Activated B cell treated with CpG ODN at 0.5 μM for 24 hours (primary cell): ENCODE measurements around the gene ADCK1. TPM values are rescaled to one million over a fixed set of nuclear protein-coding genes. Genes with fewer than 3 reads are reported as not detected.

ENCODE experiments used
- ATAC-seq: fragments of 200-7000 bp; cut with Tn5 transposase; one replicate; pipeline ENCODE4 v1.10.0; 2021; ENCODE audit warnings: low read depth, mild to moderate bottlenecking, moderate library complexity
- CTCF ChIA-PET: fragments of 350-600 bp; sonication (Branson Sonifier 250); formaldehyde crosslinking; loops from one replicate; lab custom pipeline; 2021; ENCODE audit warnings: antibody characterized with exemption; lab: Charles Lee
- POLR2A ChIA-PET: fragments of 350-600 bp; sonication (Branson Sonifier 250); formaldehyde crosslinking; loops from one replicate; lab custom pipeline; 2021; ENCODE audit warnings: antibody characterized with exemption; lab: Charles Lee
- DNase-seq: peaks from one replicate; pipeline ENCODE4 v3.0.0; 2022
- H3K27ac Mint-ChIP-seq: one replicate; pipeline ENCODE4 v1.8.0; 2020; ENCODE audit warnings: mixed read lengths
- H3K27me3 Mint-ChIP-seq: one replicate; pipeline ENCODE4 v1.8.0; 2021; ENCODE audit warnings: mixed read lengths
- H3K36me3 Mint-ChIP-seq: one replicate; pipeline ENCODE4 v1.8.0; 2021; ENCODE audit warnings: low read depth, mixed read lengths
- H3K4me1 Mint-ChIP-seq: one replicate; pipeline ENCODE4 v1.8.0; 2021; ENCODE audit warnings: mixed read lengths
- H3K4me3 Mint-ChIP-seq: one replicate; pipeline ENCODE4 v1.8.0; 2020; ENCODE audit warnings: mild to moderate bottlenecking, mixed read lengths
- H3K9me3 Mint-ChIP-seq: one replicate; pipeline ENCODE4 v1.8.0; 2020; ENCODE audit warnings: mixed read lengths
- intact Hi-C: fragments of 100-400 bp; cut with micrococcal nuclease; formaldehyde crosslinking; loops from one replicate; pipeline ENCODE4 v1.15.1; 2024
- total RNA-seq: library from RNA; stranded (reverse); gene quantifications from 2 replicates; pipeline ENCODE4 v1.2.3, GENCODE V29; 2022
- TF ChIP-seq, protein P1 (sequence below): fragments of 200-600 bp; IDR thresholded peaks from one replicate; pipeline ENCODE4 v1.8.0; 2022; ENCODE audit warnings: antibody characterized with exemption, mild to moderate bottlenecking

ADCK1 gene
- total RNA-seq, 1 donor from 2014 or later: 8.6 TPM

DNA sequence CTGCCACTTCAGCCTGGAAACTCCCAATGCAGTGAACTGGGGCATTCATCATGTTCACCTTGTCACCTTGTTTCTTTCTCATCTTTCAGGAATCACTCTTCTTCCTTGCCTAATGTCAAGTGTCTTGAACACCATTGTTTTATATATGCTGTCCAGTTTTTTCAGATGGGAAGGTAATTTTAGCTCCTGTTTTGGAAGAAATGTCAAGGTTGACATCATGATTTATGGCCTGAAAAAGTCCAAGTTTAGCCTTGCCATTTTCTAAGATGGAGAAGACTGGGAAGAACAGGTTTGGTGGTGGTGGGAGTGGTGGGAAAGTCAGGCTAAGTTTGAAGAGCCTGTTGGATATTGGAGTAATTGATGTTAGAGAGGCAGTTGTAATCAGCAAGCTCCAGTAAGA is 54.0 kb downstream of the ADCK1 start:
- H3K27me3 Mint-ChIP-seq: no peaks in the 10 kb centered on the region
- H3K27ac Mint-ChIP-seq: no peak overlapping the region
- intact Hi-C loops: no loop called here
- peaks cover 12% of the 10 kb centered on the region for H3K36me3 Mint-ChIP-seq
- no peak overlapping the region for H3K4me3 Mint-ChIP-seq
- H3K9me3 Mint-ChIP-seq: peaks cover 2% of the 10 kb centered on the region
- POLR2A ChIA-PET: no interaction called here
- no peak for ATAC-seq
- DNase-seq: no peak
- TF ChIP-seq, protein P1, sequence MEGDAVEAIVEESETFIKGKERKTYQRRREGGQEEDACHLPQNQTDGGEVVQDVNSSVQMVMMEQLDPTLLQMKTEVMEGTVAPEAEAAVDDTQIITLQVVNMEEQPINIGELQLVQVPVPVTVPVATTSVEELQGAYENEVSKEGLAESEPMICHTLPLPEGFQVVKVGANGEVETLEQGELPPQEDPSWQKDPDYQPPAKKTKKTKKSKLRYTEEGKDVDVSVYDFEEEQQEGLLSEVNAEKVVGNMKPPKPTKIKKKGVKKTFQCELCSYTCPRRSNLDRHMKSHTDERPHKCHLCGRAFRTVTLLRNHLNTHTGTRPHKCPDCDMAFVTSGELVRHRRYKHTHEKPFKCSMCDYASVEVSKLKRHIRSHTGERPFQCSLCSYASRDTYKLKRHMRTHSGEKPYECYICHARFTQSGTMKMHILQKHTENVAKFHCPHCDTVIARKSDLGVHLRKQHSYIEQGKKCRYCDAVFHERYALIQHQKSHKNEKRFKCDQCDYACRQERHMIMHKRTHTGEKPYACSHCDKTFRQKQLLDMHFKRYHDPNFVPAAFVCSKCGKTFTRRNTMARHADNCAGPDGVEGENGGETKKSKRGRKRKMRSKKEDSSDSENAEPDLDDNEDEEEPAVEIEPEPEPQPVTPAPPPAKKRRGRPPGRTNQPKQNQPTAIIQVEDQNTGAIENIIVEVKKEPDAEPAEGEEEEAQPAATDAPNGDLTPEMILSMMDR: no peak
- CTCF ChIA-PET: no interaction called here
- H3K4me1 Mint-ChIP-seq: no peaks in the 10 kb centered on the region

DNA sequence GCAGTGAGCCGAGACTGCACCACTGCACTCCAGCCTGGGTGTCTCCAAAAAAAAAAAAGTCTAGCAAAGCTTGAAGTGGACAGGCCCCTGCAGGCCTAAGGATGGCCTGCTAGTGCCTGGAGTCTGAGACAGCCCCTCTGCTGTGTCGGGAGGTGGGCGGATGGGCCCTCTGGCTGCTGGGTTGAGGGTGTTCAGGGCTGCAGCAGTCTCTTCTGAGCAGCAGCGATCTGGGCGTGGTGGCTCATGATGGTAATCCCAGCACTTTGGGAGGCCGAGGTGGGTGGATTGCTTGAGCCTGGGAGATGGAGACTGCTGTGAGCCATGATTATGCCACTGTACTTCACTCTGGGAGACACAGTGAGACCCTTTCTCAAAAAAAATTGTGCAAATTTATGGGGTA is 57.0 kb downstream of the ADCK1 start:
- Mint-ChIP-seq H3K9me3 (peaks cover 2% of the 10 kb centered on the region), H3K4me1 (no peaks in the 10 kb centered on the region), H3K4me3 (no peak overlapping the region), H3K27me3 (no peaks in the 10 kb centered on the region), H3K36me3 (peaks cover 17% of the 10 kb centered on the region), H3K27ac (no peak overlapping the region)
- ChIA-PET POLR2A (no interaction called here), CTCF (no interaction called here)
- ATAC-seq: no peak
- TF ChIP-seq, protein P1: no peak
- intact Hi-C loops: no loop called here
- DNase-seq: no peak

DNA sequence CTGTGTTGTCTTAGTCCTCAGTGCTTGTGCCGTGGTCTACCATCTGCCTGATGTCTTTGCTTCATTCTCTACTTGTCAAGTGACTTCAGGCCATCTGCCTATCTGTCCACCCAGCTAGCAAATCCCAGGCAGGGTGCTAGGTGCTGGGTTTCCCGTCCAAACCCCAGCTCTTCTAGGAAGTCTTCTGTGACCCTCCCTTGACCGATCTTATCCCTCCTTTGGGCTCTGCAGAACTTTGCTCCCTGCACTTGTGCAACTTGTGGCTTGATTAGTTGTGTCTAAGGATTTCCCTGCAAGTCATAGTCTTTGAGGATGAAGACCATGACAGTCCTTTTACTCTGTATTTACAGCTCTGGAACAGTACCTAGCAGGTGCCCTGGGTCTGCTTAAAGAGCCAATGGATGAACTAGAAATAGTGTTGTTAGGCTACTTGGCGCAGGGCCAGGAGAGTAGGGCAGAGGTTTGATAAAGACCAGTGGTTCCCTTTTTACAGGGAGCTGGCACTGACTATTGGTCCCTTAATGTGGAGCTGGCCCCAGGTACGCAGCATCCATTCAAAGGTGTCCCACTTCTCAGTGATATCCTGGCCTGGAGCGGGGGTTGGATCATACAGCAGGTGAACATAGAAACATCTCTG is 60.1 kb downstream of the ADCK1 start:
- ChIA-PET POLR2A (no interaction called here), CTCF (interaction anchor here (1.1 to 1.2 kb wide), 2 partner anchors 9 to 707 kb away, joined by 3 read pairs; no protein-coding TSS in a partner anchor)
- peaks cover 5% of the 10 kb centered on the region for H3K9me3 Mint-ChIP-seq
- TF ChIP-seq, protein P1: no peak
- intact Hi-C loops: loop anchor here (5.0 kb wide), 1 partner anchor 987 kb away; no protein-coding TSS in a partner anchor
- no peak for DNase-seq
- no peak overlapping the region for H3K4me3 Mint-ChIP-seq
- peaks cover 21% of the 10 kb centered on the region for H3K36me3 Mint-ChIP-seq
- H3K4me1 Mint-ChIP-seq: no peaks in the 10 kb centered on the region
- no peak for ATAC-seq
- H3K27me3 Mint-ChIP-seq: no peaks in the 10 kb centered on the region
- H3K27ac Mint-ChIP-seq: no peak overlapping the region

DNA sequence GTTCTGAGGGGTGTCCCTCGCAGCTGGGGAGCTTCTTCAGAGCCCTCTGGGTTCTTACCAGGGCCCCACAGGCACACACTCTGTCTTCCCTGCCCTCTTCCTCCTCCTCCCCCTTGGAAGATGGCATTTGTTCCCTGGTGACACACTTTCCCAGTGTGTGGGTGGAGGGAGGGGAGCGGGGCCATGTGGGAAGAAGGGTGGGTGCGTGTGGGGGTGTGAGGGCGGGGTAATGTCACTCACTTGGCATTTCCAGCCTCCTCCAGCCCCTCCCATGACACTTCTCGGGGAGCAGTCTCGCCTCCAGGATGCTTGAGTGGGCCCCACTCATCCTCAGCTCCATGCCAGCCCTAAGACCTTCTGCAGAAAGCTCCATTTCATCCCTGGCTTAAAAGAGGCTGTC is 61.3 kb downstream of the ADCK1 start:
- no peak for ATAC-seq
- DNase-seq: no peak
- H3K27me3 Mint-ChIP-seq: no peaks in the 10 kb centered on the region
- TF ChIP-seq, protein P1: no peak
- peaks cover 28% of the 10 kb centered on the region for H3K36me3 Mint-ChIP-seq
- H3K9me3 Mint-ChIP-seq: peaks cover 5% of the 10 kb centered on the region
- CTCF ChIA-PET: interaction anchor here (0.9 to 1.8 kb wide), 6 partner anchors 17 to 738 kb away, joined by 4 to 13 read pairs (median 8); no protein-coding TSS in a partner anchor
- POLR2A ChIA-PET: no interaction called here
- no peaks in the 10 kb centered on the region for H3K4me1 Mint-ChIP-seq
- intact Hi-C loops: loop anchor here (5.0 kb wide), 1 partner anchor 986 kb away; no protein-coding TSS in a partner anchor
- no peak overlapping the region for H3K4me3 Mint-ChIP-seq
- H3K27ac Mint-ChIP-seq: no peak overlapping the region

DNA sequence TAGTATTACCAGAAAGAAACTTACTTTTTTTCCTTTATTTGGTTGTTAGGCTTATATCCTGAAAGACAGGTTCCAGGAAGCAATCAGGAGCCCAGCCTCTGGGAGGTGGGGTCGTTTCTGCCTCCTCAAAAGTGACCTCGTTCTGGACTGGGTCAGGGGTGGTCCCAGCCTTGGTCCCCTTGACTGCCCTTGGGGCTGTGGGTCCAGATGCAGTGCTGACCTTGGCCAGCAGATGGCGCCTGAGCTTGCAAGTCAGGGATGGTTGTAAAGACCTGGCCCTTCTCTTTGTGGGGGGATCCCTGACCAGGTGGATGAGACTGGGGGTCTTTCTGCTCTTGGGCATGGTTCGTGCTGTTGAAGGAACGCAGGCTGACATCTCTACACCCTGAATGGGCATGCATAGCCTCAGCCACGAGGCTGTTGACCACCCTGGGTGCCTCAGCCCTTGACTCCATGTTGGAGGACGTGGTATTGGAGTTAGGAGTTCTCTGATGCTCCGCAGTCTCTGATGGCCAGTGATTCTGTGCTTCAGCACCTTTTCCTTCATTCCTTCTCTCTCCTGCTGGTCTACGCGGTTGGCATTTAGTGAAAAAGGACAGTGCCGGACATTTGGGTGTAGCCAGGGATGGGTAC is 62.4 kb downstream of the ADCK1 start:
- peak; percentile 67 for DNase-seq
- POLR2A ChIA-PET: no interaction called here
- no peaks in the 10 kb centered on the region for H3K4me1 Mint-ChIP-seq
- H3K27ac Mint-ChIP-seq: no peak overlapping the region
- no peaks in the 10 kb centered on the region for H3K27me3 Mint-ChIP-seq
- H3K36me3 Mint-ChIP-seq: peaks cover 28% of the 10 kb centered on the region
- peak; percentile 58 for ATAC-seq
- TF ChIP-seq, protein P1: peak; percentile 83
- peaks cover 6% of the 10 kb centered on the region for H3K9me3 Mint-ChIP-seq
- H3K4me3 Mint-ChIP-seq: no peak overlapping the region
- CTCF ChIA-PET: interaction anchor here (0.8 to 1.8 kb wide), 9 partner anchors 12 to 737 kb away, joined by 3 to 13 read pairs (median 4); no protein-coding TSS in a partner anchor
- intact Hi-C loops: loop anchor here (1.0 to 5.0 kb wide), 2 partner anchors 704 to 985 kb away; no protein-coding TSS in a partner anchor
